Activated T-cell treated with anti-CD3 and anti-CD28 coated beads for 24 hours (primary cell): ENCODE results near the gene MBOAT2.
"Not testable (repeated sequence)": the region's sequence is repeated elsewhere in the genome, so short reads cannot be mapped to it uniquely, and the experiment has no call there.

ENCODE experiments used
- DNase-seq: peaks from one replicate; pipeline ENCODE4 v3.0.0-alpha.2; 2020; ENCODE audit warnings: low read depth

The MBOAT2 gene

GRCh38 chr2:9003616-9004337 is at the start of gene MBOAT2:
Gene MBOAT2, minus strand, starts transcription at chr2:9003684. Its CDS starts 70 bp downstream, at chr2:9003614.
- peak; percentile 63 for DNase-seq

- DNase-seq = no peak
Observed at GRCh38 chr2:9052821-9053533, 49.5 kb upstream of the MBOAT2 start.

- DNase-seq = not testable (repeated sequence)
Observed at GRCh38 chr2:9051451-9051850, 48.0 kb upstream of the MBOAT2 start.

- no peak for DNase-seq
Observed at GRCh38 chr2:9050122-9050809, 46.8 kb upstream of the MBOAT2 start.

GRCh38 chr2:9045595-9045994 is 42.1 kb upstream of the MBOAT2 start:
- DNase-seq = no peak

- DNase-seq = not testable (repeated sequence)
Observed at GRCh38 chr2:9043491-9043890, 40.0 kb upstream of the MBOAT2 start.

- DNase-seq = no peak
Observed at GRCh38 chr2:9037166-9037565, 33.7 kb upstream of the MBOAT2 start.

- DNase-seq = no peak
Observed at GRCh38 chr2:9033385-9034168, 30.1 kb upstream of the MBOAT2 start.

GRCh38 chr2:9032536-9033255 is 29.2 kb upstream of the MBOAT2 start:
- DNase-seq = no peak

- no peak for DNase-seq
Observed at GRCh38 chr2:9032121-9032520, 28.6 kb upstream of the MBOAT2 start.

GRCh38 chr2:9031246-9031645 is 27.8 kb upstream of the MBOAT2 start:
- no peak for DNase-seq

GRCh38 chr2:9030841-9031240 is 27.4 kb upstream of the MBOAT2 start:
- no peak for DNase-seq

GRCh38 chr2:9030190-9030589 is 26.7 kb upstream of the MBOAT2 start:
- DNase-seq = no peak

- no peak for DNase-seq
Observed at GRCh38 chr2:9029721-9030120, 26.2 kb upstream of the MBOAT2 start.

GRCh38 chr2:9027884-9028283 is 24.4 kb upstream of the MBOAT2 start:
- no peak for DNase-seq

- no peak for DNase-seq
Observed at GRCh38 chr2:9025746-9026145, 22.3 kb upstream of the MBOAT2 start.

- no peak for DNase-seq
Observed at GRCh38 chr2:9024575-9024974, 21.1 kb upstream of the MBOAT2 start.

- DNase-seq = no peak
Observed at GRCh38 chr2:9021563-9022211, 18.2 kb upstream of the MBOAT2 start.

GRCh38 chr2:9020267-9020666 is 16.8 kb upstream of the MBOAT2 start:
- no peak for DNase-seq

- no peak for DNase-seq
Observed at GRCh38 chr2:9018534-9018933, 15.1 kb upstream of the MBOAT2 start.

- DNase-seq = no peak
Observed at GRCh38 chr2:9018109-9018508, 14.6 kb upstream of the MBOAT2 start.
